GM12872 (cell line): ENCODE measurements around the gene MTUS2.

Experiments used
- TF ChIP-seq, protein P1 (sequence below): IDR thresholded peaks from 3 replicates; pipeline ENCODE4 v1.5.1; 2011; ENCODE audit warnings: low read depth, mild to moderate bottlenecking, low read length, moderate library complexity; ENCODE audit not compliant: insufficient read depth

The MTUS2 gene

DNA sequence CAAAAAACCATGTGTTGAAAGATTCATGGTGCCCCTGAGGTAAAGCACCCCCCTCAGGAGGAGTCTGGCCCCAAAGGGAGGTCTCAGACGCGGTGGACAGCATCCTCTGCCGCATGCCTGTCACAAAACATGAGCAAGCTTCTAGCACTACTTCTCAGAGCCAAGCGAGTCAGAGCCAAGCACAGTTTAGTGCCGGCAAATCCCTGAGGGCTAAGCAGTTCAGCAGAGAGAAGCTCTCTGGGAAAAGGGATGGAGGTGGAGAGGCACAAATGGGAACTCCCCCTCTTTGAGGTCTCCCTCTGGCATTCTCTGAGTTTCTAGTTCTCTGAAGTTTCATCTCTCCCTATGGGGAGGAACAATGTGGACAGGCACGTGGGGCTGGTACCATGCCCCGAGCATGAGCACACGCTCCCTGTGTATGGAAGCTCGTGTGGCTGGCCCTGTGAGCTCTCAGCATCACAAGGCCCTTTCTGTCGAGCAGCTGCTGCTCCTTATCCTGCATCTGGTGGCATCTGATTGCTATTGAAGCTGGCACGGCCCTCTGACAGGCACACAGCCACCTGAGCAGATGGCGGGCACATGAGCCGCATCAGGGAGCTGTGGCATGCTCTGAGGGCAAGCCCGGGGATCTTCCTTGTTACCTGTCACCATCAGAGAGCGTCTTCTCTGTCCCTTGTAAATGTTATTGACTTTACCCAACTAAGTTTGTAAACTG is 450.3 kb downstream of the MTUS2 start:
- TF ChIP-seq, protein P1, sequence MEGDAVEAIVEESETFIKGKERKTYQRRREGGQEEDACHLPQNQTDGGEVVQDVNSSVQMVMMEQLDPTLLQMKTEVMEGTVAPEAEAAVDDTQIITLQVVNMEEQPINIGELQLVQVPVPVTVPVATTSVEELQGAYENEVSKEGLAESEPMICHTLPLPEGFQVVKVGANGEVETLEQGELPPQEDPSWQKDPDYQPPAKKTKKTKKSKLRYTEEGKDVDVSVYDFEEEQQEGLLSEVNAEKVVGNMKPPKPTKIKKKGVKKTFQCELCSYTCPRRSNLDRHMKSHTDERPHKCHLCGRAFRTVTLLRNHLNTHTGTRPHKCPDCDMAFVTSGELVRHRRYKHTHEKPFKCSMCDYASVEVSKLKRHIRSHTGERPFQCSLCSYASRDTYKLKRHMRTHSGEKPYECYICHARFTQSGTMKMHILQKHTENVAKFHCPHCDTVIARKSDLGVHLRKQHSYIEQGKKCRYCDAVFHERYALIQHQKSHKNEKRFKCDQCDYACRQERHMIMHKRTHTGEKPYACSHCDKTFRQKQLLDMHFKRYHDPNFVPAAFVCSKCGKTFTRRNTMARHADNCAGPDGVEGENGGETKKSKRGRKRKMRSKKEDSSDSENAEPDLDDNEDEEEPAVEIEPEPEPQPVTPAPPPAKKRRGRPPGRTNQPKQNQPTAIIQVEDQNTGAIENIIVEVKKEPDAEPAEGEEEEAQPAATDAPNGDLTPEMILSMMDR, result no peak

- TF ChIP-seq, protein P1, result no peak
Measured at GRCh38 chr13:29271606-29272005, 451.5 kb downstream of the MTUS2 start.

GRCh38 chr13:29279356-29280254 is 459.5 kb downstream of the MTUS2 start:
- TF ChIP-seq, protein P1, result no peak

- TF ChIP-seq, protein P1, result no peak
Measured at GRCh38 chr13:29281932-29282495, 461.9 kb downstream of the MTUS2 start.

DNA sequence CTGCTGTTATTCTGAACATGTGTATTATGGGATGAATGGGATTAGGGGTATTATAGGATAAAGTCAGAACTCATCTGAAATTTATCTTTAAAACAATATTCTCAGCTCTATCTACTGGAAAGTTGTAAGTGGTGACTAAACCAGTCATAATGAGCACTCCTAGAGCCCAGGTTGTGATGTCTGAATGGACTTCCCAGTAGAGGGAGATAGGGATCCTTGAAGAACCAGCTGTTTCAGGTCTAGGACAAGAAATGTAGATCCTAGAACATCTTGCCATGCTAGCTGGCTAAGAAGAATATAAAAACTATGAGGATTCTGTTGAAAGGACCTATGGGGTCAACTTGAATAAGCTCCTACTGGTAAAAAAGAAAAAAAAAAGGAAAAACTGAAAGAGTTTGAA is 464.6 kb downstream of the MTUS2 start:
- TF ChIP-seq, protein P1, result no peak

DNA sequence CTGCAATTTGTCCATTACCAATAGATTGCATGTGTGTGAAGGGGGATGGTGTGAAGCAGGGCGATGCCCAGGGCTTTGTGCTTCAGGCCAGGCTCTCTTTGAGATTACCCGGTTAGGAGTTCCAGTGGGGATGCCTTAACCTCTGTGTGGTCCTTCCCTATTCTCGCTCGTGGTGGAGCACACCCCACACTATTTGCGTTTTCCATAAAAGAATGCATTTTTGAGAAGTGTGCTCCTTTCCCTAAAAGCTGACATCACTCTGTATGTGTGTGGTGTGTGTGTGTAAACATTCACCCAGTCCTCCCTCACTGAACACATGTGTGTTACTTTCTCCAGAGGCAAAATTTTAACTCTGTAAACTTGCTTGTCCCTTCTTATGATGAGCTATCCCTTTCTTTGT is 467.1 kb downstream of the MTUS2 start:
- TF ChIP-seq, protein P1, result no peak

DNA sequence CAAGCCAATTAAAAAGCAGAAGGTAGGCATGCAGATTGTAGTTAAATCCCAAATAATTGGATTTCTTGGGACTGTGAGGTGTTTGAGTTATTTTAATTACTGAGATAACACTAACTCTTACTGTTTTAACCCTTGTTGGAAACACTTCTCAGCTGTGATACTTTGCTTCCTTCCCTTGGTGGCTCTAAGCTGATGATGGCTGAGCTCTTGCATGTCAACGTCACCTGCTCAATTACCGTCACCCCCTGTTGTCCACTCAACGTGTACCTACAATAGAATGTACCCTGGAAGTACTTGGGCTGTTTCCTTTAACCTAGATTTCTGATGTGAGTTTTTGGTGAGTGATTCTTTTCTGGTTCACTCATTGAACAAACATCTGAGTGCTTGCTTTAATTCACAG is 471.9 kb downstream of the MTUS2 start:
- TF ChIP-seq, protein P1, result no peak
